Gastroesophageal sphincter (tissue), 4 donors: ENCODE measurements around the gene MEGF6. TPM values are rescaled to one million over a fixed set of nuclear protein-coding genes. Genes with fewer than 3 reads are reported as not detected.

Experiments
- ATAC-seq: fragments of 150-250 bp; one replicate; pipeline ENCODE4 v1.9.1; 2016; ENCODE audit warnings: mild to moderate bottlenecking, moderate library complexity
- H3K27ac ChIP-seq, 4 donors: fragments of 200-600 bp; sonication (generic) in 3 of 4; 1 replicate in 3 of 4; 2 replicates in 1 of 4; pipeline ENCODE4 v1.5.1; 2016 to 2019
- H3K27me3 ChIP-seq: fragments of 200-600 bp; sonication (generic); one replicate; pipeline ENCODE4 v1.5.1; 2019
- H3K36me3 ChIP-seq, 2 donors: fragments of 200-600 bp; sonication (generic); one replicate each; pipeline ENCODE4 v1.5.1; 2019; ENCODE audit warnings: control low read depth in 1 of 2
- H3K4me1 ChIP-seq, 3 donors: fragments of 200-600 bp; sonication (generic); 1 replicate in 2 of 3; 2 replicates in 1 of 3; pipeline ENCODE4 v1.5.1; 2016 to 2019; ENCODE audit warnings: control low read depth in 2 of 3
- H3K4me3 ChIP-seq, 2 donors: fragments of 200-600 bp; sonication (generic); one replicate each; pipeline ENCODE4 v1.5.1; 2019; ENCODE audit warnings: mild to moderate bottlenecking in 1 of 2, moderate library complexity in 1 of 2
- H3K9me3 ChIP-seq, 3 donors: fragments of 200-600 bp; sonication (generic); one replicate each; pipeline ENCODE4 v1.5.1; 2017 to 2019; ENCODE audit warnings: control low read depth in 2 of 3
- EP300 ChIP-seq: sonication (generic); formaldehyde crosslinking; IDR thresholded peaks from one replicate; pipeline ENCODE4 v1.6.1; 2017; ENCODE audit warnings: antibody characterized with exemption, mild to moderate bottlenecking
- POLR2A ChIP-seq, 2 donors: fragments of 450-650 bp; IDR thresholded peaks; one replicate each; pipeline ENCODE4 v1.6.1; 2017; ENCODE audit warnings: antibody characterized with exemption in 2 of 2, mild to moderate bottlenecking in 2 of 2, moderate library complexity in 1 of 2
- POLR2AphosphoS5 ChIP-seq: sonication (generic); formaldehyde crosslinking; IDR thresholded peaks from one replicate; pipeline ENCODE4 v1.6.1; 2017; ENCODE audit warnings: antibody characterized with exemption
- WGBS, 2 donors: methylation state at CpG; one replicate each; pipeline ENCODE4 v1.1.5; 2018; ENCODE audit warnings: low coverage in 1 of 2; 5-methylcytosine and 5-hydroxymethylcytosine counted together
- total RNA-seq, 4 donors: library from RNA; depleted of rRNA; stranded (reverse); fragments of >200 nt; gene quantifications; one replicate each; pipeline ENCODE4 v1.1.0, GENCODE V29; 2016
- TF ChIP-seq, protein P1 (sequence below), 4 experiments: fragments of 200-600 bp in 2 of 4; fragments of 450-650 bp in 2 of 4; sonication (generic) in 1 of 4; IDR thresholded peaks; one replicate each; pipeline ENCODE4 v1.5.1; 2017 to 2019; ENCODE audit warnings: antibody characterized with exemption in 4 of 4, mild to moderate bottlenecking in 2 of 4, moderate library complexity in 2 of 4

Gene MEGF6
- total RNA-seq, 4 donors from 2014 or later: 4.7 to 15.5 (median 10.8) TPM

DNA sequence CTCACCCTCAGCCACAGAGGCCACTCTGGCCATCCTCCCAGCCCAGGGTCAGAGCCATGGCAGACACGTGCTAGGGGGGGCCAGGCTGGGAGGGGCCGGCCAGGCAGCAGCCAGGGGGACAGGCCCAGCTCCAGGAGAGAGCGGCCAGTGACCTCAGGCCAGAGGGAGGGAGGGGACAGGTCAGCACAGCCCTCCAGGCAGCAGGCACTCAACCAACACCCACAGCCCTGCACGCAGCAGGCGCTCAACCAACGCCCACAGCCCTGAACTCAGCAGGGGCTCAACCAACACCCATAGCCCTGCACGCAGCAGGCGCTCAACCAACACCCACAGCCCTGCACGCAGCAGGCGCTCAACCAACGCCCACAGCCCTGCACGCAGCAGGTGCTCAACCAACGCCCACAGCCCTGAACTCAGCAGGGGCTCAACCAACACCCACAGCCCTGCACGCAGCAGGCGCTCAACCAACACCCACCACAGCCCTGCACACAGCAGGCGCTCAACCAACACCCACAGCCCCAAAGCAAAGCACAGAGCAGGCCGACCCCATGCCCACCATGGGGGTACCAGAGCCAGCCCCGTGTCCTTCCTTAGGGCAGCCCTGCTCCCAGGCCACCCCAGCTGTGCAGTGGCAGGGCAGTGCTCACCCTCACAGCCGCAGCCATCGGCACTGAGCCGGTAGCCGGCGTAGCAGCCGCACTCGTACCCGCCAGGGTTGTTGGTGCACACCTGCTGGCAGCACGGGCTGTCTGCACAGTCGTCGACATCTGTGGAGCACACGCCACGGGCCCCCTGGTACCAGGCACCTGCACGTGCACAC lies 101.0 kb downstream of the MEGF6 start:
- Histone ChIP-seq H3K4me1 (peaks cover 0 to under 1% (median 0%) of the 10 kb centered on the region in 3 donors), H3K36me3 (peaks cover 0 to 13% of the 10 kb centered on the region in 2 donors), H3K9me3 (no peaks in the 10 kb centered on the region), H3K27ac (no peak overlapping the region), H3K27me3 (no peaks in the 10 kb centered on the region), H3K4me3 (no peak overlapping the region)
- no peak for ATAC-seq
- TF ChIP-seq, protein P1, sequence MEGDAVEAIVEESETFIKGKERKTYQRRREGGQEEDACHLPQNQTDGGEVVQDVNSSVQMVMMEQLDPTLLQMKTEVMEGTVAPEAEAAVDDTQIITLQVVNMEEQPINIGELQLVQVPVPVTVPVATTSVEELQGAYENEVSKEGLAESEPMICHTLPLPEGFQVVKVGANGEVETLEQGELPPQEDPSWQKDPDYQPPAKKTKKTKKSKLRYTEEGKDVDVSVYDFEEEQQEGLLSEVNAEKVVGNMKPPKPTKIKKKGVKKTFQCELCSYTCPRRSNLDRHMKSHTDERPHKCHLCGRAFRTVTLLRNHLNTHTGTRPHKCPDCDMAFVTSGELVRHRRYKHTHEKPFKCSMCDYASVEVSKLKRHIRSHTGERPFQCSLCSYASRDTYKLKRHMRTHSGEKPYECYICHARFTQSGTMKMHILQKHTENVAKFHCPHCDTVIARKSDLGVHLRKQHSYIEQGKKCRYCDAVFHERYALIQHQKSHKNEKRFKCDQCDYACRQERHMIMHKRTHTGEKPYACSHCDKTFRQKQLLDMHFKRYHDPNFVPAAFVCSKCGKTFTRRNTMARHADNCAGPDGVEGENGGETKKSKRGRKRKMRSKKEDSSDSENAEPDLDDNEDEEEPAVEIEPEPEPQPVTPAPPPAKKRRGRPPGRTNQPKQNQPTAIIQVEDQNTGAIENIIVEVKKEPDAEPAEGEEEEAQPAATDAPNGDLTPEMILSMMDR (IDR thresholded peaks at IDR 0.05): no peak
- no peak for TF ChIP-seq POLR2A (IDR thresholded peaks at IDR 0.05)
- TF ChIP-seq EP300: no peak
- no peak for TF ChIP-seq POLR2AphosphoS5
- WGBS, 2 donors: 80% methylated on average over 1 of the region's 32 CpGs; no CpG with 5 or more reads in 1 of the 2 donors

DNA sequence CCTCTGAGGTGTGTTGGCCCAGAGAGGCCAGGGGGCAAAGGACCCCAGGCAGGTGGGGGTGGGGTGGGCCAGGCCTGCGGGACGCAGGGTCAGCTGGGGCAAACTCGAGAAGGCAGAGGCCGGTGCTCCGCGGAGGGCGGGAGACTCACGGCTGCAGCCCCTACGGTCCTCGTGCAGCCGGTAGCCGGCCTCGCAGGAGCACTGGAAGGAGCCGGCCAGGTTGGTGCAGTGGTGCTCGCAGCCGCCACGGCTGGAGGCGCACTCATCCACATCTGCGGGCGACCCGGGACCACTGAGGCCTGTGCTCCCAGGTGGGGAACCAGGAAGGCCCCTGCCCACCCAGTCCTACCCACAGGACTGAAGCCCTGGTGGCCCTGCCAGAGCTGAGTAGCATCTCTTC lies 101.6 kb downstream of the MEGF6 start:
- no peak for ATAC-seq
- Histone ChIP-seq H3K27ac (no peak overlapping the region), H3K27me3 (no peaks in the 10 kb centered on the region), H3K36me3 (peaks cover 0 to 13% of the 10 kb centered on the region in 2 donors), H3K4me1 (peaks cover 0 to 7% (median 0%) of the 10 kb centered on the region in 3 donors), H3K9me3 (no peaks in the 10 kb centered on the region), H3K4me3 (no peak overlapping the region)
- WGBS, 2 donors: no CpG with 5 or more reads among the region's 21 CpGs
- TF ChIP-seq POLR2AphosphoS5: no peak
- no peak for TF ChIP-seq EP300
- no peak for TF ChIP-seq POLR2A (IDR thresholded peaks at IDR 0.05)
- TF ChIP-seq, protein P1 (IDR thresholded peaks at IDR 0.05): no peak

DNA sequence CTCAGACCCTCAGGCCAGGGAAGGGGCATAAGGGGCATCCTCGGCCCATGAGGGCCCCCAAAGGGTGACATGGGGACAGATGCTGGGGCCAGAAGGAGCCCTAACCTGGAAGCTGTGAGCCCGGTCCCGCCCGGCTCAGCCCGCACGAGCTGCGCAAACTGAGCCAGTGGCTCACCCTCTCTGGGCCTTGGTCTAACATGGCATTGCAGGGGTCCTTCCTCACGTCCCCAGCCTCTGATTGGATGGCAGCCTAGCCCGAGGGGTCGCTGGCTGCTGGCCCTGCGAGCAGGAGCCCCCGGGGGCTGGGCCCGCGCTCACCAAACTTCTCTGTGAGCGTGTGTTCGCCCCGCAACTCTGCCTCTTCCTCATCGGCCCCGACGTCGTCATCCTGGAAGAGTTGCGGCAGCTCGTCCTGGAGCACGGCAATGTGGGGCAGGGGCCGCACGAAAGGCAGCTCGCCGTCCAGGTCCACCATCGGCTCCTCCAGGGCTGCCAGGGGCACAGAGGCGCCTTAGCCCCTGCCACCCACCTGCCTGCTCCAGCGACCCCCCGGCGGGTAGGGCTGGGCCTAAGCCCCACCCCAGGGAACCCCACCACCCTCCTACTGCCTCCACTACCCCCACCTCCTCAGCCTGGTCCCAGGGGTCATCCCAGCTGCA lies 102.4 kb downstream of the MEGF6 start:
- H3K4me3 ChIP-seq: no peak overlapping the region
- TF ChIP-seq EP300: no peak
- peaks cover 0 to 11% (median 0%) of the 10 kb centered on the region in 3 donors for H3K4me1 ChIP-seq
- H3K9me3 ChIP-seq: no peaks in the 10 kb centered on the region
- no peak overlapping the region for H3K27ac ChIP-seq
- peaks cover 0 to 13% of the 10 kb centered on the region in 2 donors for H3K36me3 ChIP-seq
- 95% methylated on average over 4 of the region's 33 CpGs; no CpG with 5 or more reads in 1 of the 2 donors for WGBS, 2 donors
- no peaks in the 10 kb centered on the region for H3K27me3 ChIP-seq
- ATAC-seq: no peak

DNA sequence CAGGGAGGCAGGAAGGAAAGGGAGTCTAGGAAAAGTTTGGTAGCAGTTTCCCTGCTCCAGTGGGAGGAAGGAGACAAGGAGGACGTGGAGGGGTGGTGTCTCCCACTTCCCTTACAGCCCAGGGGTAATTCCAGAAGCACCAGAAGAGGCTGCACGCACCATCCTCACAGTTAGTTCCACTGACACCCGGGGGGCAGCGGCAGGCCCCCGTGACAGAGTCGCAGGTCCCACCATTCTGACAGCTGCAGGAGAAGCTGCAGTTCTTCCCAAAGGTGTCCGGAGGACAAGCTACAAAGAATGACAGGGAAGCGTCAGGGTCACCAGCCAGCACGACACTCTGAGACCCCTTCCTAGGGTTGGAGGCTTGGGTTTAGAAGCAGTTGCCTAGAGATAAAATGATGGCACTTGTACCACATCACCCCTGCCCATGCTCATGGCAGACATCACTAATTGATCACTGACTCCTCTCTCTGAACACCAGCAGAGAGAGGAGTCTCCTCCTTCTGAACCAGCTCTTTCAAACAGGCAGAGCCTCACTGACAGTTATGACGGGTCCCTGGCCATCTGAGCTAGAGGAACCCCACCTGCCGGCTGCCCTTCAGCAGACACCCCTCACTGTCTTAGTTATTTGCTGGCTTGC lies 103.6 kb downstream of the MEGF6 start:
- Histone ChIP-seq H3K9me3 (no peaks in the 10 kb centered on the region), H3K36me3 (peaks cover 0 to 13% of the 10 kb centered on the region in 2 donors), H3K27me3 (no peaks in the 10 kb centered on the region), H3K4me1 (peaks cover 0 to 11% (median 0%) of the 10 kb centered on the region in 3 donors), H3K27ac (no peak overlapping the region), H3K4me3 (no peak overlapping the region)
- WGBS, 2 donors: 80% methylated on average over 1 of the region's 11 CpGs; no CpG with 5 or more reads in 1 of the 2 donors
- no peak for ATAC-seq
- no peak for TF ChIP-seq EP300
- TF ChIP-seq, protein P1 (IDR thresholded peaks at IDR 0.05): no peak
- TF ChIP-seq POLR2AphosphoS5: no peak
- TF ChIP-seq POLR2A (IDR thresholded peaks at IDR 0.05): no peak

DNA sequence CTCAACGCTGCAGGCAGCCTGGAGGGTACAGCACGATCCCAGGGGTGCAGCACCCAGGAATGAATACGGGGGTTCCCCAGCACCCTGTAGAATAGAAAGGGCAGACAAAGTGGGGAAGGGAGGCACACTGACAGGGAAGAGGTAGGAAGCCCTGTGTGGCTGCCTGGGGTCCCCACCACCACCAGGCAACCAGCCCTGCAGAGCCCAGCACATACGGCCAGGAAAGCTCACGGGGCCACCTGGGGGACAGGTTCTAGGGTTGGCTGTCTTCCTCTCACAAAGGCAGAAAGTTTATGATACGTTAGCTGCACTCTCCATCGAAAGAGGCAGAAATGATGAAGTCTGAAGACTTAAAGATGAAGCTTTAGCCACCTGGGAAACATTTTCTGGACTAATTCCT lies 104.4 kb downstream of the MEGF6 start:
- H3K4me3 ChIP-seq: no peak overlapping the region
- 90 to 100% methylated on average over 1 to 2 of the region's 7 CpGs for WGBS, 2 donors
- peaks cover 0 to 12% of the 10 kb centered on the region in 2 donors for H3K36me3 ChIP-seq
- H3K27ac ChIP-seq: no peak overlapping the region
- H3K9me3 ChIP-seq: no peaks in the 10 kb centered on the region
- TF ChIP-seq POLR2A (IDR thresholded peaks at IDR 0.05) (no peak), EP300 (no peak), POLR2AphosphoS5 (no peak)
- TF ChIP-seq, protein P1 (IDR thresholded peaks at IDR 0.05): no peak
- no peaks in the 10 kb centered on the region for H3K27me3 ChIP-seq
- no peak for ATAC-seq
- H3K4me1 ChIP-seq: peaks cover 0 to 11% (median 0%) of the 10 kb centered on the region in 3 donors
